Spleen (tissue), 7 donors: ENCODE results near the gene HOXB5.

Experiments
- CTCF ChIP-seq, 11 experiments: fragments of 200-600 bp in 7 of 11; fragments of 450-650 bp in 4 of 11; sonication (generic) in 4 of 11; IDR thresholded peaks in 8 of 11; conservative IDR thresholded peaks in 3 of 11; 1 replicate in 7 of 11; 2 replicates in 4 of 11; pipeline versions ENCODE4 v1.4.0 to v1.8.0; 2016 to 2021; ENCODE audit warnings: antibody characterized with exemption in 11 of 11, inconsistent platforms in 4 of 11, mild to moderate bottlenecking in 1 of 11
- POLR2A ChIP-seq, 3 donors: fragments of 450-650 bp; IDR thresholded peaks; one replicate each; pipeline ENCODE4 v1.5.1; 2017; ENCODE audit warnings: antibody characterized with exemption in 3 of 3, mild to moderate bottlenecking in 1 of 3
- POLR2AphosphoS5 ChIP-seq, 3 donors: sonication (generic); formaldehyde crosslinking; IDR thresholded peaks; one replicate each; pipeline ENCODE4 v1.5.1; 2017; ENCODE audit warnings: antibody characterized with exemption in 3 of 3
- donor health status: DM: no; HTN: no; CAD: no; lungs with moderate emphysema.
- donor health status: DM: no; HTN: no; CAD: no.
- donor health status: DM: no; HTN: no; CAD: no.

- no peak for TF ChIP-seq CTCF (IDR thresholded peaks at IDR 0.05 in 8 of 11, conservative IDR thresholded peaks at IDR 0.05 in 3 of 11)
- no peak for TF ChIP-seq POLR2A (IDR thresholded peaks at IDR 0.05)
- TF ChIP-seq POLR2AphosphoS5 (IDR thresholded peaks at IDR 0.05) = no peak
These were observed 38.9 kb downstream of the HOXB5 start for GRCh38 chr17:48554412-48555257.
